WTC11 (cell line): ENCODE results near the gene SPRR1A. TPM values are rescaled to one million over a fixed set of nuclear protein-coding genes. Genes with fewer than 3 reads are reported as not detected.
"Not testable (repeated sequence)": the region's sequence is repeated elsewhere in the genome, so short reads cannot be mapped to it uniquely, and the experiment has no call there.

Source experiments
- ATAC-seq: fragments of 200-7000 bp; cut with Tn5 transposase; 2 replicates; pipeline ENCODE4 v1.10.0; 2021; ENCODE audit warnings: mild to moderate bottlenecking, moderate library complexity
- CTCF ChIA-PET: fragments of 300-600 bp; sonication (Branson Sonifier 250); formaldehyde crosslinking; loops from one replicate; lab custom pipeline; 2021; ENCODE audit warnings: antibody characterized with exemption; lab: Charles Lee
- POLR2A ChIA-PET: fragments of 350-600 bp; sonication (Branson Sonifier 250); formaldehyde crosslinking; loops from one replicate; lab custom pipeline; 2021; ENCODE audit warnings: antibody characterized with exemption; lab: Charles Lee
- DNase-seq: peaks from one replicate; pipeline ENCODE4 v3.0.0; 2021; ENCODE audit warnings: low spot score
- H3K27ac Mint-ChIP-seq: 2 replicates; pipeline ENCODE4 v1.8.0; 2021; ENCODE audit warnings: mixed read lengths
- H3K27me3 Mint-ChIP-seq: 2 replicates; pipeline ENCODE4 v1.8.0; 2021; ENCODE audit warnings: low read depth, mild to moderate bottlenecking, moderate library complexity, mixed read lengths
- H3K36me3 Mint-ChIP-seq: 2 replicates; pipeline ENCODE4 v1.8.0; 2021; ENCODE audit warnings: mixed read lengths
- H3K4me1 Mint-ChIP-seq: 2 replicates; pipeline ENCODE4 v1.8.0; 2022; ENCODE audit warnings: mixed read lengths
- H3K4me3 Mint-ChIP-seq: 2 replicates; pipeline ENCODE4 v1.8.0; 2021; ENCODE audit warnings: mild to moderate bottlenecking, moderate library complexity, mixed read lengths
- H3K9me3 Mint-ChIP-seq: 2 replicates; pipeline ENCODE4 v1.8.0; 2021; ENCODE audit warnings: mixed read lengths
- ARID4B ChIP-seq: sonication (generic); formaldehyde crosslinking; IDR thresholded peaks from 2 replicates; pipeline ENCODE4 v1.8.0; 2023; ENCODE audit warnings: missing genetic modification reagents, mild to moderate bottlenecking, borderline replicate concordance
- E2F5 ChIP-seq: sonication (generic); formaldehyde crosslinking; IDR thresholded peaks from 2 replicates; pipeline ENCODE4 v1.8.1; 2022; ENCODE audit warnings: mild to moderate bottlenecking, moderate library complexity, missing genetic modification reagents
- EMX1 ChIP-seq: fragments of 250-450 bp; sonication (Bioruptor Pico); IDR thresholded peaks from 2 replicates; pipeline ENCODE4 v1.8.0; 2021; ENCODE audit warnings: mild to moderate bottlenecking
- FOXJ3 ChIP-seq: sonication (generic); formaldehyde crosslinking; IDR thresholded peaks from 2 replicates; pipeline ENCODE4 v1.9.0; 2021; ENCODE audit warnings: missing genetic modification reagents, mild to moderate bottlenecking, borderline replicate concordance
- IRF1 ChIP-seq: sonication (generic); formaldehyde crosslinking; IDR thresholded peaks from 2 replicates; pipeline ENCODE4 v1.8.0; 2023; ENCODE audit warnings: missing genetic modification reagents
- NFYB ChIP-seq: sonication (generic); formaldehyde crosslinking; conservative IDR thresholded peaks from 2 replicates; pipeline ENCODE4 v1.8.0; 2022; ENCODE audit warnings: low read depth, missing genetic modification reagents
- RELA ChIP-seq: sonication (generic); formaldehyde crosslinking; IDR thresholded peaks from 2 replicates; pipeline ENCODE4 v1.8.1; 2022; ENCODE audit warnings: missing genetic modification reagents, mild to moderate bottlenecking, borderline replicate concordance
- SMAD3 ChIP-seq: sonication (generic); formaldehyde crosslinking; IDR thresholded peaks from 2 replicates; pipeline ENCODE4 v1.8.0; 2022; ENCODE audit warnings: missing genetic modification reagents, mild to moderate bottlenecking, borderline replicate concordance
- STAT6 ChIP-seq: sonication (generic); formaldehyde crosslinking; conservative IDR thresholded peaks from 2 replicates; pipeline ENCODE4 v1.8.1; 2023; ENCODE audit warnings: mild to moderate bottlenecking, low read depth, missing genetic modification reagents, moderate library complexity
- TCF7 ChIP-seq: sonication (generic); formaldehyde crosslinking; IDR thresholded peaks from 2 replicates; pipeline ENCODE4 v1.8.0; 2022; ENCODE audit warnings: mild to moderate bottlenecking, low read depth, missing genetic modification reagents, moderate library complexity
- TEAD1 ChIP-seq: sonication (generic); formaldehyde crosslinking; IDR thresholded peaks from 2 replicates; pipeline ENCODE4 v1.8.0; 2022; ENCODE audit warnings: mild to moderate bottlenecking, missing genetic modification reagents
- USF2 ChIP-seq: sonication (generic); formaldehyde crosslinking; IDR thresholded peaks from 2 replicates; pipeline ENCODE4 v1.8.1; 2023; ENCODE audit warnings: mild to moderate bottlenecking, missing genetic modification reagents, moderate library complexity
- ZMAT4 ChIP-seq: fragments of 250-450 bp; sonication (Bioruptor Pico); IDR thresholded peaks from 2 replicates; pipeline ENCODE4 v1.9.0; 2021; ENCODE audit warnings: mild to moderate bottlenecking
- ZNF138 ChIP-seq: sonication (generic); formaldehyde crosslinking; conservative IDR thresholded peaks from 2 replicates; pipeline ENCODE4 v1.8.1; 2022; ENCODE audit warnings: mild to moderate bottlenecking, moderate library complexity, missing genetic modification reagents
- ZNF416 ChIP-seq: fragments of 250-450 bp; sonication (Bioruptor Pico); IDR thresholded peaks from 2 replicates; pipeline ENCODE4 v1.9.0; 2021; ENCODE audit warnings: mild to moderate bottlenecking, inconsistent platforms
- ZNF512 ChIP-seq: sonication (generic); formaldehyde crosslinking; IDR thresholded peaks from 2 replicates; pipeline ENCODE4 v1.8.1; 2022; ENCODE audit warnings: missing genetic modification reagents, borderline replicate concordance
- total RNA-seq: library from RNA; stranded (reverse); gene quantifications from 3 replicates; pipeline ENCODE4 v1.2.3, GENCODE V29; 2021

Gene SPRR1A
- total RNA-seq, 1 experiment from 2014 or later: not detected

- H3K4me3 Mint-ChIP-seq, DNase-seq, H3K27ac Mint-ChIP-seq, POLR2A ChIA-PET, ATAC-seq, H3K4me1 Mint-ChIP-seq, H3K36me3 Mint-ChIP-seq, H3K27me3 Mint-ChIP-seq: not testable (repeated sequence)
- TF ChIP-seq NFYB (CRISPR knock-in tag): 0 out of 2 replicates have a peak, but pooled peaks have one; percentile 25
- peaks cover 19% of the 10 kb centered on the region for H3K9me3 Mint-ChIP-seq
- CTCF ChIA-PET: interaction anchor here (0.8 to 1.0 kb wide), 2 partner anchors 15 kb away, joined by 3 to 4 read pairs; no protein-coding TSS in a partner anchor
These were observed 27.4 kb downstream of the SPRR1A start for GRCh38 chr1:153011235-153011758.

- H3K4me3 Mint-ChIP-seq, H3K27me3 Mint-ChIP-seq, ATAC-seq, DNase-seq, POLR2A ChIA-PET, H3K27ac Mint-ChIP-seq, H3K36me3 Mint-ChIP-seq: not testable (repeated sequence)
- CTCF ChIA-PET: interaction anchor here (0.9 to 2.1 kb wide), 2 partner anchors 11 to 144 kb away, joined by 3 to 11 read pairs; partner anchors contain the start of gene SMCP
- Mint-ChIP-seq H3K4me1 (peaks cover 22% of the 10 kb centered on the region), H3K9me3 (peaks cover 29% of the 10 kb centered on the region)
These were observed 37.9 kb downstream of the SPRR1A start for GRCh38 chr1:153021829-153022228.

- H3K36me3 Mint-ChIP-seq, H3K27ac Mint-ChIP-seq, H3K4me3 Mint-ChIP-seq, CTCF ChIA-PET, DNase-seq, POLR2A ChIA-PET, H3K27me3 Mint-ChIP-seq, ATAC-seq: not testable (repeated sequence)
- peaks cover 27% of the 10 kb centered on the region for H3K4me1 Mint-ChIP-seq
- peaks cover 29% of the 10 kb centered on the region for H3K9me3 Mint-ChIP-seq
These were observed 38.5 kb downstream of the SPRR1A start for GRCh38 chr1:153022340-153022739.

- Mint-ChIP-seq H3K9me3 (peaks cover 27% of the 10 kb centered on the region), H3K27ac (no peak overlapping the region), H3K4me1 (peaks cover 27% of the 10 kb centered on the region), H3K27me3 (no peaks in the 10 kb centered on the region; the same call in 1 of the 2 replicates), H3K4me3 (no peak overlapping the region), H3K36me3 (no peaks in the 10 kb centered on the region)
- ChIA-PET CTCF (no interaction called here), POLR2A (no interaction called here)
- ATAC-seq: no peak
- DNase-seq: no peak
- TF ChIP-seq ZMAT4: no peak
- TF ChIP-seq EMX1 (CRISPR knock-in tag): no peak
- TF ChIP-seq IRF1: no peak
- TF ChIP-seq ZNF138 (CRISPR knock-in tag): no peak
- TF ChIP-seq SMAD3: no peak
- no peak for TF ChIP-seq ZNF512 (CRISPR knock-in tag)
- no peak for TF ChIP-seq TEAD1 (CRISPR knock-in tag)
- TF ChIP-seq ZNF416: no peak
- TF ChIP-seq ARID4B (CRISPR knock-in tag): no peak
- no peak for TF ChIP-seq USF2 (CRISPR knock-in tag)
- TF ChIP-seq FOXJ3 (CRISPR knock-in tag): no peak
- no peak for TF ChIP-seq E2F5 (CRISPR knock-in tag)
- no peak for TF ChIP-seq TCF7
- TF ChIP-seq STAT6 (CRISPR knock-in tag): no peak
- no peak for TF ChIP-seq RELA (CRISPR knock-in tag)
These were observed 39.2 kb downstream of the SPRR1A start for GRCh38 chr1:153023109-153023508.
